Measurements from ENCODE around the gene PARP12.

DNA sequence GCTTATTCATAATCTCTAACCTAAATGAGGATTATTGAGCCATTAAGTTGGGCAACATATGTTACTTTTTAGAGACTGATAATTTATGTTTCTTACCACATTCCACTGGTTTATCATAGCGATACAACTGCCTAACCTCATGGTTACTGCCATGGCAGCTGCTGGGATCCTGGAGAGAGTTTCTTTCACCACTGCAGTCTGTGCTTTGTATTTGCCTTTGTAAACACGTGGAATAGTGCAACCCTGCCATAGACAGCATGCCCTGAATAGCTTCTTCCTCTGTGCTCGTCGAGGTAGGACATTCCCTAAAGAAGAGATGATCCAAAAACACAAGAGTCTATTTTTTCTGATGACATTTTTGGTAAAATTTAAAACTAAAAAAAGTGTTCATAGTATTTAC is 33.7 kb upstream of the PARP12 start:
- TF ChIP-seq, protein P1, sequence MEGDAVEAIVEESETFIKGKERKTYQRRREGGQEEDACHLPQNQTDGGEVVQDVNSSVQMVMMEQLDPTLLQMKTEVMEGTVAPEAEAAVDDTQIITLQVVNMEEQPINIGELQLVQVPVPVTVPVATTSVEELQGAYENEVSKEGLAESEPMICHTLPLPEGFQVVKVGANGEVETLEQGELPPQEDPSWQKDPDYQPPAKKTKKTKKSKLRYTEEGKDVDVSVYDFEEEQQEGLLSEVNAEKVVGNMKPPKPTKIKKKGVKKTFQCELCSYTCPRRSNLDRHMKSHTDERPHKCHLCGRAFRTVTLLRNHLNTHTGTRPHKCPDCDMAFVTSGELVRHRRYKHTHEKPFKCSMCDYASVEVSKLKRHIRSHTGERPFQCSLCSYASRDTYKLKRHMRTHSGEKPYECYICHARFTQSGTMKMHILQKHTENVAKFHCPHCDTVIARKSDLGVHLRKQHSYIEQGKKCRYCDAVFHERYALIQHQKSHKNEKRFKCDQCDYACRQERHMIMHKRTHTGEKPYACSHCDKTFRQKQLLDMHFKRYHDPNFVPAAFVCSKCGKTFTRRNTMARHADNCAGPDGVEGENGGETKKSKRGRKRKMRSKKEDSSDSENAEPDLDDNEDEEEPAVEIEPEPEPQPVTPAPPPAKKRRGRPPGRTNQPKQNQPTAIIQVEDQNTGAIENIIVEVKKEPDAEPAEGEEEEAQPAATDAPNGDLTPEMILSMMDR (IDR thresholded peaks at IDR 0.05) = no peak
- TF ChIP-seq POLR2AphosphoS5 (IDR thresholded peaks at IDR 0.05) (no peak), EP300 (IDR thresholded peaks at IDR 0.05) (no peak), POLR2A (IDR thresholded peaks at IDR 0.05) (no peak)
